ENCODE data around the gene RRP7A.

Gene RRP7A

GRCh38 chr22:42470366-42471082 is 49.1 kb downstream of the RRP7A start:
- Histone ChIP-seq H3K4me1 (ENCODE audit: control insufficient read depth, insufficient read depth, low read length) (no peaks in the 10 kb centered on the region), H3K36me3 (ENCODE audit: control insufficient read depth in 2 of 2, insufficient read depth in 2 of 2, low read length in 2 of 2) (no peaks in the 10 kb centered on the region), H3K9ac (ENCODE audit: low read length in 2 of 2) (no peak overlapping the region), H3K9me3 (ENCODE audit: control insufficient read depth in 2 of 2, low read length in 2 of 2) (no peaks in the 10 kb centered on the region), H3K4me3 (ENCODE audit: low read length in 2 of 2) (no peak overlapping the region), H3K27ac (ENCODE audit: low read length) (no peak overlapping the region), H3K27me3 (ENCODE audit: control insufficient read depth in 1 of 2, insufficient read depth in 2 of 2, low read length in 2 of 2) (peaks cover 0 to 2% of the 10 kb centered on the region in 2 donors)

- H3K4me3 ChIP-seq (ENCODE audit: low read length in 2 of 2), result no peak overlapping the region
- H3K9ac ChIP-seq (ENCODE audit: low read length in 2 of 2), result no peak overlapping the region
- no peaks in the 10 kb centered on the region for H3K9me3 ChIP-seq (ENCODE audit: control insufficient read depth in 2 of 2, low read length in 2 of 2)
- no peaks in the 10 kb centered on the region for H3K4me1 ChIP-seq (ENCODE audit: control insufficient read depth, insufficient read depth, low read length)
- no peaks in the 10 kb centered on the region for H3K36me3 ChIP-seq (ENCODE audit: control insufficient read depth in 2 of 2, insufficient read depth in 2 of 2, low read length in 2 of 2)
- no peak overlapping the region for H3K27ac ChIP-seq (ENCODE audit: low read length)
- no peaks in the 10 kb centered on the region for H3K27me3 ChIP-seq (ENCODE audit: control insufficient read depth in 1 of 2, insufficient read depth in 2 of 2, low read length in 2 of 2)
Observed at GRCh38 chr22:42468841-42469240, 50.8 kb downstream of the RRP7A start.

GRCh38 chr22:42462016-42462415 is 57.6 kb downstream of the RRP7A start:
- H3K9ac ChIP-seq (ENCODE audit: low read length in 2 of 2), result no peak overlapping the region
- no peaks in the 10 kb centered on the region for H3K4me1 ChIP-seq (ENCODE audit: control insufficient read depth, insufficient read depth, low read length)
- H3K9me3 ChIP-seq (ENCODE audit: control insufficient read depth in 2 of 2, low read length in 2 of 2), result no peaks in the 10 kb centered on the region
- H3K27me3 ChIP-seq (ENCODE audit: control insufficient read depth in 1 of 2, insufficient read depth in 2 of 2, low read length in 2 of 2), result peaks cover 20 to 26% of the 10 kb centered on the region in 2 donors
- no peak overlapping the region for H3K4me3 ChIP-seq (ENCODE audit: low read length in 2 of 2)
- H3K36me3 ChIP-seq (ENCODE audit: control insufficient read depth in 2 of 2, insufficient read depth in 2 of 2, low read length in 2 of 2), result no peaks in the 10 kb centered on the region
- H3K27ac ChIP-seq (ENCODE audit: low read length), result no peak overlapping the region

GRCh38 chr22:42461511-42461910 is 58.1 kb downstream of the RRP7A start:
- Histone ChIP-seq H3K27ac (ENCODE audit: low read length) (no peak overlapping the region), H3K9me3 (ENCODE audit: control insufficient read depth in 2 of 2, low read length in 2 of 2) (no peaks in the 10 kb centered on the region), H3K4me3 (ENCODE audit: low read length in 2 of 2) (no peak overlapping the region), H3K9ac (ENCODE audit: low read length in 2 of 2) (no peak overlapping the region), H3K27me3 (ENCODE audit: control insufficient read depth in 1 of 2, insufficient read depth in 2 of 2, low read length in 2 of 2) (peaks cover 20 to 26% of the 10 kb centered on the region in 2 donors), H3K4me1 (ENCODE audit: control insufficient read depth, insufficient read depth, low read length) (no peaks in the 10 kb centered on the region), H3K36me3 (ENCODE audit: control insufficient read depth in 2 of 2, insufficient read depth in 2 of 2, low read length in 2 of 2) (no peaks in the 10 kb centered on the region)
